GM12878 (cell line): Measurements from ENCODE around the gene SLC26A11. TPM values are rescaled to one million over a fixed set of nuclear protein-coding genes. Genes with fewer than 3 reads are reported as not detected.

Source experiments
- ATAC-seq: fragments of 200-7000 bp; cut with Tn5 transposase; 3 replicates; pipeline ENCODE4 v1.9.1; 2020; ENCODE audit warnings: mild to moderate bottlenecking, moderate library complexity
- BruUV-seq: library from RNA; stranded (reverse); fragments of 400-500 nt; replicated peaks from 2 replicates; lab custom pipeline; 2021; lab: Mats Ljungman, UMichigan
- CTCF ChIA-PET: fragments of 300-600 bp; sonication (Branson Sonifier 250); formaldehyde crosslinking; extraction: SDS; loops from one replicate; lab custom pipeline; 2021; ENCODE audit warnings: inconsistent platforms; lab: Yijun Ruan, JAX
- POLR2A ChIA-PET: fragments of 350-600 bp; formaldehyde crosslinking; extraction: SDS; loops from one replicate; lab custom pipeline; 2021; ENCODE audit warnings: inconsistent platforms; lab: Charles Lee
- RAD21 ChIA-PET: fragments of 300-600 bp; sonication (Branson Sonifier 250); formaldehyde crosslinking; loops from one replicate; lab custom pipeline; 2023; ENCODE audit warnings: antibody characterized with exemption; ENCODE audit not compliant: unreplicated experiment; lab: Charles Lee
- SMC1A ChIA-PET: fragments of 300-600 bp; sonication (Branson Sonifier 250); formaldehyde crosslinking; loops from one replicate; lab custom pipeline; 2023; ENCODE audit not compliant: unreplicated experiment, uncharacterized antibody; lab: Charles Lee
- DNase-seq: peaks from one replicate; pipeline ENCODE4 v3.0.0-alpha.2; 2011; ENCODE audit warnings: low read depth, low spot score
- FAIRE-seq: peaks from 3 replicates; lab custom pipeline; 2011; peaks lifted over from hg19 to GRCh38; lab: Jason Lieb, UNC
- H2AFZ ChIP-seq: 2 replicates; pipeline ENCODE4 v1.6.0; 2011; ENCODE audit warnings: low read depth, low read length, control low read depth; ENCODE audit not compliant: control insufficient read depth
- H3K27ac ChIP-seq: 2 replicates; pipeline ENCODE4 v1.5.1; 2011; ENCODE audit warnings: control low read depth; ENCODE audit not compliant: control insufficient read depth, insufficient read depth
- H3K27me3 ChIP-seq, 2 experiments: replicated peaks in 1 of 2; 2 replicates each; pipeline versions ENCODE4 v1.6.0 to v1.6.1; 2011; ENCODE audit warnings: low read length in 1 of 2; ENCODE audit not compliant: control insufficient read depth in 2 of 2, insufficient read depth in 2 of 2
- H3K36me3 ChIP-seq, 2 experiments: 2 replicates each; pipeline ENCODE4 v1.5.1; 2011; ENCODE audit warnings: low read length in 1 of 2; ENCODE audit not compliant: control insufficient read depth in 2 of 2, insufficient read depth in 2 of 2
- H3K4me1 ChIP-seq: 2 replicates; pipeline ENCODE4 v1.6.1; 2011; ENCODE audit warnings: mild to moderate bottlenecking, low read length, moderate library complexity, mixed read lengths; ENCODE audit not compliant: control insufficient read depth, insufficient read depth
- H3K4me2 ChIP-seq: 2 replicates; pipeline ENCODE4 v1.6.0; 2011; ENCODE audit warnings: control low read depth; ENCODE audit not compliant: control insufficient read depth, insufficient read depth
- H3K4me3 ChIP-seq: fragments of 200-600 bp; sonication (generic); 2 replicates; pipeline ENCODE4 v1.5.1; 2016
- H3K79me2 ChIP-seq: 2 replicates; pipeline ENCODE4 v1.6.0; 2011; ENCODE audit warnings: low read length; ENCODE audit not compliant: control insufficient read depth, insufficient read depth
- H3K9ac ChIP-seq: 2 replicates; pipeline ENCODE4 v1.8.0; 2011; ENCODE audit warnings: low read length, control low read depth, mixed read lengths; ENCODE audit not compliant: control insufficient read depth, insufficient read depth
- H3K9me3 ChIP-seq: replicated peaks from 3 replicates; pipeline ENCODE4 v1.5.1; 2011; ENCODE audit warnings: mild to moderate bottlenecking, low read length; ENCODE audit not compliant: control insufficient read depth, insufficient read depth
- H4K20me1 ChIP-seq: 2 replicates; pipeline ENCODE4 v1.6.0; 2011; ENCODE audit not compliant: control insufficient read depth, insufficient read depth
- BHLHE40 ChIP-seq, 2 experiments: fragments of 450-650 bp in 1 of 2; IDR thresholded peaks; 2 replicates each; pipeline ENCODE4 v1.6.1; 2011 to 2017; ENCODE audit warnings: low read depth in 2 of 2, borderline replicate concordance in 1 of 2, improper control_type of control experiment in 1 of 2, low read length in 1 of 2, mild to moderate bottlenecking in 1 of 2
- CBX5 ChIP-seq: sonication (generic); IDR thresholded peaks from 2 replicates; pipeline ENCODE4 v1.6.1; 2016; ENCODE audit warnings: low read depth, moderate library complexity, mild to moderate bottlenecking, inconsistent platforms
- EGR1 ChIP-seq, 2 experiments: IDR thresholded peaks; 1 replicate in 1 of 2; 2 replicates in 1 of 2; pipeline ENCODE4 v1.6.1; 2011 to 2012; ENCODE audit warnings: low read depth in 2 of 2, low read length in 2 of 2, borderline replicate concordance in 1 of 2, mild to moderate bottlenecking in 1 of 2, moderate library complexity in 1 of 2
- IKZF1 ChIP-seq: fragments of 450-650 bp; conservative IDR thresholded peaks from 2 replicates; pipeline ENCODE4 v1.6.1; 2017; ENCODE audit warnings: antibody characterized with exemption, mild to moderate bottlenecking
- KDM1A ChIP-seq: fragments of 200-600 bp; sonication (generic); IDR thresholded peaks from 2 replicates; pipeline ENCODE4 v1.6.1; 2016; ENCODE audit warnings: borderline replicate concordance
- LARP7 ChIP-seq: fragments of 450-650 bp; IDR thresholded peaks from 2 replicates; pipeline ENCODE4 v1.6.1; 2017; ENCODE audit warnings: mild to moderate bottlenecking
- NBN ChIP-seq: fragments of 450-650 bp; IDR thresholded peaks from 2 replicates; pipeline ENCODE4 v1.6.1; 2016
- NR2C1 ChIP-seq: fragments of 450-650 bp; IDR thresholded peaks from 2 replicates; pipeline ENCODE4 v1.6.1; 2017; ENCODE audit warnings: antibody characterized with exemption, mild to moderate bottlenecking, moderate library complexity
- POLR2A ChIP-seq: IDR thresholded peaks from 2 replicates; pipeline ENCODE4 v1.6.1; 2011; ENCODE audit warnings: low read depth, mild to moderate bottlenecking, low read length
- RUNX3 ChIP-seq: IDR thresholded peaks from 2 replicates; pipeline ENCODE4 v1.6.1; 2012; ENCODE audit warnings: low read length, inconsistent platforms
- SMARCA5 ChIP-seq: fragments of 450-650 bp; IDR thresholded peaks from 2 replicates; pipeline ENCODE4 v1.6.1; 2017; ENCODE audit warnings: mild to moderate bottlenecking
- TCF7 ChIP-seq: IDR thresholded peaks from 2 replicates; pipeline ENCODE4 v1.6.1; 2014; ENCODE audit warnings: antibody characterized with exemption, borderline replicate concordance
- YBX1 ChIP-seq: fragments of 450-650 bp; IDR thresholded peaks from 2 replicates; pipeline ENCODE4 v1.6.1; 2016; ENCODE audit warnings: antibody characterized with exemption
- WGBS: methylation state at CpG from one replicate; pipeline ENCODE4 v1.1.6; 2016; ENCODE audit warnings: low lambda C conversion rate; ENCODE audit not compliant: insufficient replicate concordance, insufficient coverage; ENCODE audit errors: missing lambda C conversion rate; 5-methylcytosine and 5-hydroxymethylcytosine counted together
- in situ Hi-C: fragments of 300-500 bp; cut with MboI; formaldehyde crosslinking; loops from 9 replicates; pipeline ENCODE4 v1.14.3; 2018; ENCODE audit warnings: mixed read lengths
- intact Hi-C: fragments of 100-400 bp; cut with micrococcal nuclease; formaldehyde crosslinking; loops from one replicate; pipeline ENCODE4 v1.14.2; 2022; ENCODE audit not compliant: unreplicated experiment
- polyA plus RNA-seq, 11 experiments: library from polyadenylated mRNA; depleted of rRNA in 4 of 11; unstranded in 6 of 11; stranded (reverse) in 5 of 11; fragments of >200 nt; fragmentation: Nextera tagmentation in 4 of 11; fragmentation: Illumina TruSeq in 1 of 11; extraction: Ambion mirVana in 4 of 11; extraction: Trizol in 1 of 11; gene quantifications; 1 replicate in 1 of 11; 2 replicates in 10 of 11; pipeline versions ENCODE4 v1.2.1 to v1.2.3, GENCODE V29; 2011 to 2016; ENCODE audit warnings: inconsistent platforms in 2 of 11, missing spikeins in 2 of 11, low read depth in 1 of 11
- total RNA-seq, 4 experiments: library from RNA; depleted of rRNA in 3 of 4; stranded (reverse); fragments of >200 nt in 3 of 4; fragmentation: Illumina TruSeq in 1 of 4; extraction: Trizol in 1 of 4; gene quantifications; 2 replicates each; pipeline versions ENCODE4 v1.2.1 to v1.2.3, GENCODE V29; 2013 to 2021
- TF ChIP-seq, protein P1 (sequence below): fragments of 450-650 bp; conservative IDR thresholded peaks from 2 replicates; pipeline ENCODE4 v1.6.1; 2017; ENCODE audit warnings: mild to moderate bottlenecking, moderate library complexity

Gene SLC26A11
- total and polyA plus RNA-seq, 10 of the 15 experiments (the other 5 are each of a cell fraction or from before 2014, with no cell fraction given), result 0.05 to 4.1 (median 1.2) TPM; not detected in 1

- Histone ChIP-seq H3K9ac (peak overlapping the region; percentile 80), H3K9me3 (no peaks in the 10 kb centered on the region), H3K4me3 (peak overlapping the region; percentile 97), H3K79me2 (peaks cover 63% of the 10 kb centered on the region), H3K4me2 (peak overlapping the region; percentile 56), H3K36me3 (peaks cover 4 to 25% of the 10 kb centered on the region in 2 experiments; a peak in 3 of 4 replicates), H3K4me1 (peaks cover 31% of the 10 kb centered on the region), H3K27me3 (no peaks in the 10 kb centered on the region), H2AFZ (no peak overlapping the region), H3K27ac (peak overlapping the region; percentile 92), H4K20me1 (peaks cover 5% of the 10 kb centered on the region)
- TF ChIP-seq KDM1A (0 out of 2 replicates have a peak, but pooled peaks have one; percentile 42), IKZF1 (no peak), CBX5 (0 out of 2 replicates have a peak, but pooled peaks have one; percentile 5), LARP7 (peak; percentile 38; the same call in 1 of the 2 replicates), TCF7 (no peak), RUNX3 (0 out of 2 replicates have a peak, but pooled peaks have one; percentile 49), BHLHE40 (IDR thresholded peaks at IDR 0.05; ENCODE audit: borderline replicate concordance in 1 of 2, low read depth in 2 of 2, low read length in 1 of 2) (0 out of 4 replicates have a peak, but pooled peaks have one; percentile 8 to 19), POLR2A (peak; percentile 54; the same call in 1 of the 2 replicates), EGR1 (IDR thresholded peaks at IDR 0.05; ENCODE audit: borderline replicate concordance in 1 of 2, low read depth in 2 of 2, low read length in 2 of 2) (peak in 1 of 2 experiments; percentile 14; a peak in 1 of 3 replicates), YBX1 (no peak), SMARCA5 (peak; percentile 88), NBN (no peak), NR2C1 (no peak)
- TF ChIP-seq, protein P1, sequence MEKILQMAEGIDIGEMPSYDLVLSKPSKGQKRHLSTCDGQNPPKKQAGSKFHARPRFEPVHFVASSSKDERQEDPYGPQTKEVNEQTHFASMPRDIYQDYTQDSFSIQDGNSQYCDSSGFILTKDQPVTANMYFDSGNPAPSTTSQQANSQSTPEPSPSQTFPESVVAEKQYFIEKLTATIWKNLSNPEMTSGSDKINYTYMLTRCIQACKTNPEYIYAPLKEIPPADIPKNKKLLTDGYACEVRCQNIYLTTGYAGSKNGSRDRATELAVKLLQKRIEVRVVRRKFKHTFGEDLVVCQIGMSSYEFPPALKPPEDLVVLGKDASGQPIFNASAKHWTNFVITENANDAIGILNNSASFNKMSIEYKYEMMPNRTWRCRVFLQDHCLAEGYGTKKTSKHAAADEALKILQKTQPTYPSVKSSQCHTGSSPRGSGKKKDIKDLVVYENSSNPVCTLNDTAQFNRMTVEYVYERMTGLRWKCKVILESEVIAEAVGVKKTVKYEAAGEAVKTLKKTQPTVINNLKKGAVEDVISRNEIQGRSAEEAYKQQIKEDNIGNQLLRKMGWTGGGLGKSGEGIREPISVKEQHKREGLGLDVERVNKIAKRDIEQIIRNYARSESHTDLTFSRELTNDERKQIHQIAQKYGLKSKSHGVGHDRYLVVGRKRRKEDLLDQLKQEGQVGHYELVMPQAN, result 0 out of 2 replicates have a peak, but pooled peaks have one; percentile 23
- FAIRE-seq (no peak), DNase-seq (no peak), ATAC-seq (peak; percentile 38)
- in situ Hi-C loops (no loop called here), intact Hi-C loops (no loop called here)
- SMC1A ChIA-PET, result interaction anchor here (0.8 to 0.9 kb wide), 3 partner anchors 9 to 19 kb away, joined by 3 to 4 read pairs (median 3); no protein-coding TSS in a partner anchor
- POLR2A ChIA-PET, result interaction anchor here (0.6 kb wide), 1 partner anchor 44 kb away, joined by 3 read pairs; the partner anchor contains the start of genes SGSH and SLC26A11
- no TSS peak for BruUV-seq
- WGBS, result 3% methylated on average over 19 of the region's 19 CpGs
- RAD21 ChIA-PET, result interaction anchor here (0.6 to 4.3 kb wide), 6 partner anchors 10 to 163 kb away, joined by 4 to 10 read pairs (median 4); partner anchors contain the start of genes GAA, SGSH and SLC26A11
- CTCF ChIA-PET, result interaction anchor here (1.1 kb wide), 1 partner anchor 69 kb away, joined by 4 read pairs; no protein-coding TSS in a partner anchor
These were observed 44.2 kb downstream of the SLC26A11 start for GRCh38 chr17:80264205-80265075.
